Measurements from ENCODE around the gene NBPF3. TPM values are rescaled to one million over a fixed set of nuclear protein-coding genes. Genes with fewer than 3 reads are reported as not detected.

Gene NBPF3
- total and polyA plus RNA-seq, 4 donors: 1.4 to 4.0 (median 1.7) TPM

DNA sequence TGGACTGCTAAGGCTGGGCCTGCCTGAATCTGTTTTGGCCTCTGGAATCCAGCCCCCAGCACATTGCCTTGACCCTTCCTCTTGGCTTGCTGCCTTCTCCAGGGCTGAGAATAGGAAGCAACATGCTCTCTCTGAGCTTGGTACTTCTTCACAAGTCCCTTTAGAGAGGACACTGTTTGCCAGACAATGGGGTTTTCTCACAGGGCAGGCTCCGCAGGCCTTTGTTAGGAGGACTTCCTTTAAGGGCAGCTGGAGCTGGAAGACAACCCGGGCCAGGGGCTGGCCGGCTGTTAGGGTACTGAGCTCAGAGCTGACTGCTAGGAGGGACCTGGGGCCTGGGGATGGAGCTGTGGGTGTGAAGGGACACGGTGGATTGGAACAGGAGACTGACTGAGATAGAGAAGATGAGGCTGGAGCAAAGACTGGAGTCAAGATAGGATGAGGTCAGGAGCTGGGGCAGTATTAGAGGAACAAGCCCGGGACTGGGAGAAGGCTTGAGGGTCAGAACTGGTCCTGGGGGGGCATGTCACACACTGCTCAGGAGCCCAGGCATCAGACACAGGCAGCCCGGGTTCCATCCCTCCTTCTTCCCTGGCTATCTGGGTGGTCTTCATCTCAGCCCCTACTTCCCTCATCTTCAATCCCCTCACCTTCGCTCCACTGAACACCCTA lies 63.9 kb downstream of the NBPF3 start:
- no peak overlapping the region for H3K4me3 ChIP-seq (ENCODE audit: low read depth in 1 of 3, low read length in 3 of 3)
- H3K36me3 ChIP-seq (ENCODE audit: control insufficient read depth in 4 of 4, insufficient read depth in 3 of 4, low read depth in 1 of 4, low read length in 3 of 4): no peaks in the 10 kb centered on the region
- H3K4me1 ChIP-seq (ENCODE audit: control insufficient read depth in 4 of 4, insufficient read depth in 4 of 4, low read length in 3 of 4): peaks cover 0 to 3% (median 1%) of the 10 kb centered on the region in 4 donors
- TF ChIP-seq NR2F2 (IDR thresholded peaks at IDR 0.05) (no peak), EGR1 (IDR thresholded peaks at IDR 0.05; ENCODE audit: low read depth in 2 of 2) (no peak), HNF4G (IDR thresholded peaks at IDR 0.05) (no peak), RXRA (IDR thresholded peaks at IDR 0.05) (no peak), FOXA2 (IDR thresholded peaks at IDR 0.05) (no peak), FOXA1 (IDR thresholded peaks at IDR 0.05) (no peak), GABPA (IDR thresholded peaks at IDR 0.05 in 1 of 2, conservative IDR thresholded peaks at IDR 0.05 in 1 of 2) (no peak), MAX (IDR thresholded peaks at IDR 0.05) (no peak), ATF3 (IDR thresholded peaks at IDR 0.05) (no peak), HNF4A (conservative IDR thresholded peaks at IDR 0.05) (no peak), SP1 (IDR thresholded peaks at IDR 0.05) (no peak), TAF1 (conservative IDR thresholded peaks at IDR 0.05) (no peak), CTCF (IDR thresholded peaks at IDR 0.05; ENCODE audit: low read depth, low read length, missing input control) (no peak), YY1 (IDR thresholded peaks at IDR 0.05) (no peak), JUND (IDR thresholded peaks at IDR 0.05) (no peak), RAD21 (IDR thresholded peaks at IDR 0.05) (no peak)
- TF ChIP-seq, protein P1, sequence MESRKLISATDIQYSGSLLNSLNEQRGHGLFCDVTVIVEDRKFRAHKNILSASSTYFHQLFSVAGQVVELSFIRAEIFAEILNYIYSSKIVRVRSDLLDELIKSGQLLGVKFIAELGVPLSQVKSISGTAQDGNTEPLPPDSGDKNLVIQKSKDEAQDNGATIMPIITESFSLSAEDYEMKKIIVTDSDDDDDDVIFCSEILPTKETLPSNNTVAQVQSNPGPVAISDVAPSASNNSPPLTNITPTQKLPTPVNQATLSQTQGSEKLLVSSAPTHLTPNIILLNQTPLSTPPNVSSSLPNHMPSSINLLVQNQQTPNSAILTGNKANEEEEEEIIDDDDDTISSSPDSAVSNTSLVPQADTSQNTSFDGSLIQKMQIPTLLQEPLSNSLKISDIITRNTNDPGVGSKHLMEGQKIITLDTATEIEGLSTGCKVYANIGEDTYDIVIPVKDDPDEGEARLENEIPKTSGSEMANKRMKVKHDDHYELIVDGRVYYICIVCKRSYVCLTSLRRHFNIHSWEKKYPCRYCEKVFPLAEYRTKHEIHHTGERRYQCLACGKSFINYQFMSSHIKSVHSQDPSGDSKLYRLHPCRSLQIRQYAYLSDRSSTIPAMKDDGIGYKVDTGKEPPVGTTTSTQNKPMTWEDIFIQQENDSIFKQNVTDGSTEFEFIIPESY (IDR thresholded peaks at IDR 0.05): no peak
- TF ChIP-seq, protein P2, sequence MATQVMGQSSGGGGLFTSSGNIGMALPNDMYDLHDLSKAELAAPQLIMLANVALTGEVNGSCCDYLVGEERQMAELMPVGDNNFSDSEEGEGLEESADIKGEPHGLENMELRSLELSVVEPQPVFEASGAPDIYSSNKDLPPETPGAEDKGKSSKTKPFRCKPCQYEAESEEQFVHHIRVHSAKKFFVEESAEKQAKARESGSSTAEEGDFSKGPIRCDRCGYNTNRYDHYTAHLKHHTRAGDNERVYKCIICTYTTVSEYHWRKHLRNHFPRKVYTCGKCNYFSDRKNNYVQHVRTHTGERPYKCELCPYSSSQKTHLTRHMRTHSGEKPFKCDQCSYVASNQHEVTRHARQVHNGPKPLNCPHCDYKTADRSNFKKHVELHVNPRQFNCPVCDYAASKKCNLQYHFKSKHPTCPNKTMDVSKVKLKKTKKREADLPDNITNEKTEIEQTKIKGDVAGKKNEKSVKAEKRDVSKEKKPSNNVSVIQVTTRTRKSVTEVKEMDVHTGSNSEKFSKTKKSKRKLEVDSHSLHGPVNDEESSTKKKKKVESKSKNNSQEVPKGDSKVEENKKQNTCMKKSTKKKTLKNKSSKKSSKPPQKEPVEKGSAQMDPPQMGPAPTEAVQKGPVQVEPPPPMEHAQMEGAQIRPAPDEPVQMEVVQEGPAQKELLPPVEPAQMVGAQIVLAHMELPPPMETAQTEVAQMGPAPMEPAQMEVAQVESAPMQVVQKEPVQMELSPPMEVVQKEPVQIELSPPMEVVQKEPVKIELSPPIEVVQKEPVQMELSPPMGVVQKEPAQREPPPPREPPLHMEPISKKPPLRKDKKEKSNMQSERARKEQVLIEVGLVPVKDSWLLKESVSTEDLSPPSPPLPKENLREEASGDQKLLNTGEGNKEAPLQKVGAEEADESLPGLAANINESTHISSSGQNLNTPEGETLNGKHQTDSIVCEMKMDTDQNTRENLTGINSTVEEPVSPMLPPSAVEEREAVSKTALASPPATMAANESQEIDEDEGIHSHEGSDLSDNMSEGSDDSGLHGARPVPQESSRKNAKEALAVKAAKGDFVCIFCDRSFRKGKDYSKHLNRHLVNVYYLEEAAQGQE (IDR thresholded peaks at IDR 0.05): no peak
- H3K9me3 ChIP-seq (ENCODE audit: control insufficient read depth in 4 of 4, low read length in 3 of 4): peaks cover 0 to 2% (median 0%) of the 10 kb centered on the region in 4 donors
- WGBS: 72% methylated on average over 7 of the region's 7 CpGs
- peaks cover 0 to 3% (median 0%) of the 10 kb centered on the region in 4 donors for H3K27me3 ChIP-seq (ENCODE audit: control insufficient read depth in 4 of 4, insufficient read depth in 4 of 4, low read length in 3 of 4)
- H3K27ac ChIP-seq (ENCODE audit: low read depth in 1 of 2, low read length in 2 of 2): no peak overlapping the region
- DNase-seq (ENCODE audit: low spot score): no peak
- no peak overlapping the region for H3K9ac ChIP-seq (ENCODE audit: low read depth in 1 of 2, low read length in 2 of 2)
